ENCODE results near the gene ASCC3.

GRCh38 chr6:100780648-100781047, 100.5 kb downstream of the ASCC3 start:
- TF ChIP-seq CTCF (IDR thresholded peaks at IDR 0.05) (no peak), POLR2AphosphoS5 (IDR thresholded peaks at IDR 0.05) (no peak)

All from transverse colon (tissue), 4 donors.